Right lobe of liver (tissue), 6 donors: ENCODE results near the gene AFAP1. TPM values are rescaled to one million over a fixed set of nuclear protein-coding genes. Genes with fewer than 3 reads are reported as not detected.

Experiments used
- ATAC-seq, 4 donors: fragments of 200-7000 bp; cut with Tn5 transposase; one replicate each; pipeline ENCODE4 v1.9.1; 2020; ENCODE audit warnings: mild to moderate bottlenecking in 4 of 4, moderate library complexity in 4 of 4
- DNase-seq, 3 donors: peaks; one replicate each; pipeline ENCODE4 v3.0.0-alpha.2; 2020
- H3K27ac ChIP-seq, 3 donors: fragments of 200-600 bp; one replicate each; pipeline ENCODE4 v1.8.0; 2022
- H3K27me3 ChIP-seq, 2 donors: fragments of 200-600 bp; one replicate each; pipeline ENCODE4 v1.8.0; 2022
- H3K36me3 ChIP-seq, 4 donors: fragments of 200-600 bp; sonication (generic) in 1 of 4; one replicate each; pipeline versions ENCODE4 v1.5.1 to v1.8.0; 2017 to 2022; ENCODE audit warnings: control low read depth in 1 of 4
- H3K4me1 ChIP-seq, 4 donors: fragments of 200-600 bp; sonication (generic) in 1 of 4; one replicate each; pipeline versions ENCODE4 v1.5.1 to v1.8.0; 2017 to 2022; ENCODE audit warnings: control low read depth in 1 of 4
- H3K4me3 ChIP-seq, 3 donors: fragments of 200-600 bp; one replicate each; pipeline ENCODE4 v1.8.0; 2022
- H3K9me3 ChIP-seq, 4 donors: fragments of 200-600 bp; sonication (generic) in 1 of 4; one replicate each; pipeline versions ENCODE4 v1.5.1 to v1.8.0; 2017 to 2022; ENCODE audit warnings: control low read depth in 1 of 4
- POLR2A ChIP-seq: fragments of 450-650 bp; IDR thresholded peaks from one replicate; pipeline ENCODE4 v1.6.1; 2017; ENCODE audit warnings: antibody characterized with exemption, mild to moderate bottlenecking
- WGBS: methylation state at CpG from one replicate; pipeline ENCODE4 v1.1.6; 2018; ENCODE audit warnings: low coverage, low lambda C conversion rate; ENCODE audit not compliant: insufficient coverage; ENCODE audit errors: missing lambda C conversion rate; 5-methylcytosine and 5-hydroxymethylcytosine counted together
- intact Hi-C, 2 donors: fragments of 100-400 bp; cut with DNase I; formaldehyde crosslinking; loops; one replicate each; pipeline versions ENCODE4 v1.11.2 to v1.14.1; 2022
- total RNA-seq, 6 experiments: library from RNA; depleted of rRNA in 2 of 6; stranded (reverse); fragments of >200 nt in 2 of 6; fragmentation: NEBNext Ultra II Directional in 3 of 6; extraction: Animal tissue kit (Norgen Biotek cat#: 25700) in 3 of 6; gene quantifications; one replicate each; pipeline versions ENCODE4 v1.1.0 to v1.2.4, GENCODE V29; 2016 to 2023
- TF ChIP-seq, protein P1 (sequence below), 4 donors: fragments of 200-600 bp in 3 of 4; fragments of 450-650 bp in 1 of 4; IDR thresholded peaks; one replicate each; pipeline versions ENCODE4 v1.5.1 to v1.8.0; 2016 to 2022; ENCODE audit warnings: antibody characterized with exemption in 4 of 4, mild to moderate bottlenecking in 2 of 4
- donor health status: DM: no; HTN: yes; CAD: no.
- donor health status: DM: no; HTN: no; CAD: no.
- donor health status: DM: no; HTN: no; CAD: no.
- donor health status: DM: no; HTN: yes; CAD: no.
- donor health status: DM: no; HTN: yes; CAD: no.

AFAP1 gene
- total RNA-seq, 6 experiments from 2014 or later, result 0.95 to 3.1 (median 1.9) TPM

DNA sequence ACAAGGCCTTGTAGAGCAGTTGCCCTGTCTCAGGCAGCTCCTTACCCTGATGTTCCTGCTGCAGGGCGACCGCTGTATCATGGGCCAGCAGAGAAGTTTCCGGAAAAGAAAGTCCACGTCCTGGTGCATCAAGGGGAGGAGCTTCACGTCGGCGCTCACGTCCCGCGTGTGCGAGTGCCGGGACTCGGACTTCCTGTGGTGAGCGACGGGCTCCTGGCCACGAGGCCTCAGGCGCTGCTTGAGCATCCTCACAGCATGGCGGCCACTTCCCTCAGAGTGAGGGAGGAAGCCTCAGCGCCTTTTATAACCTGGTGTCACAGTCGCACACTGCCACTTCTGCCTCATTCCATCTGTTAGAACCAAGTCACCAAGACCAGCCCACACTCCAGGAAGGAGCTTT is 225.5 kb downstream of the AFAP1 start:
- Histone ChIP-seq H3K9me3 (no peaks in the 10 kb centered on the region), H3K27me3 (no peaks in the 10 kb centered on the region), H3K4me3 (no peak overlapping the region), H3K36me3 (no peaks in the 10 kb centered on the region), H3K27ac (no peak overlapping the region), H3K4me1 (no peaks in the 10 kb centered on the region)
- ATAC-seq, result no peak
- intact Hi-C loops, result loop anchor here in 1 of 2 donors (10.0 kb wide), 1 partner anchor 249 kb away; no protein-coding TSS in a partner anchor
- WGBS, result no CpG with 5 or more reads among the region's 20 CpGs
- TF ChIP-seq, protein P1, sequence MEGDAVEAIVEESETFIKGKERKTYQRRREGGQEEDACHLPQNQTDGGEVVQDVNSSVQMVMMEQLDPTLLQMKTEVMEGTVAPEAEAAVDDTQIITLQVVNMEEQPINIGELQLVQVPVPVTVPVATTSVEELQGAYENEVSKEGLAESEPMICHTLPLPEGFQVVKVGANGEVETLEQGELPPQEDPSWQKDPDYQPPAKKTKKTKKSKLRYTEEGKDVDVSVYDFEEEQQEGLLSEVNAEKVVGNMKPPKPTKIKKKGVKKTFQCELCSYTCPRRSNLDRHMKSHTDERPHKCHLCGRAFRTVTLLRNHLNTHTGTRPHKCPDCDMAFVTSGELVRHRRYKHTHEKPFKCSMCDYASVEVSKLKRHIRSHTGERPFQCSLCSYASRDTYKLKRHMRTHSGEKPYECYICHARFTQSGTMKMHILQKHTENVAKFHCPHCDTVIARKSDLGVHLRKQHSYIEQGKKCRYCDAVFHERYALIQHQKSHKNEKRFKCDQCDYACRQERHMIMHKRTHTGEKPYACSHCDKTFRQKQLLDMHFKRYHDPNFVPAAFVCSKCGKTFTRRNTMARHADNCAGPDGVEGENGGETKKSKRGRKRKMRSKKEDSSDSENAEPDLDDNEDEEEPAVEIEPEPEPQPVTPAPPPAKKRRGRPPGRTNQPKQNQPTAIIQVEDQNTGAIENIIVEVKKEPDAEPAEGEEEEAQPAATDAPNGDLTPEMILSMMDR (IDR thresholded peaks at IDR 0.05), result no peak
- no peak for TF ChIP-seq POLR2A
- no peak for DNase-seq

DNA sequence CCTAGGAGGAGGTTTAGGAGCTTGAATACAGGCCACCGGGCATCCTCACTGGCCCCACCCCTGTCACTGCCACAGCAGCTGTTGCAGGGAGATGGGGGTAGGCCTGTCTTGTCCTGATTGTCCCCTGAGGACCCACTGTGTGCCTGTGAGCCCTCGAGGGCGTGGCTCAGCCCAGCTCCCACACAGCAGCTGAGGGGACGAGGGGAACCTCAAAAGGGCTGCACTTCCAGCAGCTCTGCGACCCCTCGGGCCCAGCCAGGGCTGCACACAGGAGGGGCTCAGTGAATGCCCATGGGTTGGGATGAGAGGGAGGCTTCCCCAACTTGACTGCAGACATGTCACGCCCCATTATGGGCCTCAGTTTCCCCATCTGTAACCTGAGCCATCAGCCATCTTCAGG is 225.9 kb downstream of the AFAP1 start:
- H3K27ac ChIP-seq, result no peak overlapping the region
- intact Hi-C loops, result loop anchor here in 1 of 2 donors (10.0 kb wide), 1 partner anchor 249 kb away; no protein-coding TSS in a partner anchor
- DNase-seq, result no peak
- ATAC-seq, result no peak
- no peaks in the 10 kb centered on the region for H3K4me1 ChIP-seq
- H3K27me3 ChIP-seq, result no peaks in the 10 kb centered on the region
- no peaks in the 10 kb centered on the region for H3K9me3 ChIP-seq
- TF ChIP-seq, protein P1 (IDR thresholded peaks at IDR 0.05), result no peak
- no peak for TF ChIP-seq POLR2A
- H3K4me3 ChIP-seq, result no peak overlapping the region
- H3K36me3 ChIP-seq, result no peaks in the 10 kb centered on the region
- WGBS, result no CpG with 5 or more reads among the region's 7 CpGs

DNA sequence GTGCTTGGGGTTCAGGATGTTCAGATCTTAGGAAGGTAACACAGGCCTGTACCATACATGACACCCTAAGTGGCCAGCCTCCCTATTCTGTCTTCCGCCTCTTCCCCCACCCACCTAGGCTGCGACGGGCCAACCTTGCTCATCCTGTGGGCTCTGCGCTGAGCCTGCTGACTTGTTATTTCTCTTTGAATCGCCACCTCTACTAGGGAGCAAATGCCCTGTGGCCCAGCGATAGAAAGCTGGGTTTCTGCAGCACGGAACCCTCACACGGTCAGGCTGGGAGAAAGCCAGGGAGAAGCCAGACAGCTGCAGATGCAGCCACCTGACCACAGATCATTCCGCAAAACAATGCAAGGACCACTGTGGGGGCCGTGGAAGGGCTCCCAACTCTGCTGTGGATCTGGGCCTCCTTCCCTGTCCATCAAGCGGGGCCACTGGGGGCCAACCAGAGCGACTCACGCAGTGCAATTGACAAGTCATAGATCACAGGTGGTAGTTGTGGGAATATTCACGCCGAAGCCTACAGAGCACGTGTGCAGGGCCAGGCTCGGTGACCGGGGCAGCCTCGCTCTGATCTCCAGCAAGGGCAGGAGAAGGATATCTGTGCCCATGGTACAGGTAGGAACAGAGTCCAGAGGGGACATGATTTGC is 227.5 kb downstream of the AFAP1 start:
- no peaks in the 10 kb centered on the region for H3K36me3 ChIP-seq
- intact Hi-C loops, result loop anchor here in 1 of 2 donors (10.0 kb wide), 1 partner anchor 247 kb away; no protein-coding TSS in a partner anchor
- no peaks in the 10 kb centered on the region for H3K27me3 ChIP-seq
- no peak overlapping the region for H3K4me3 ChIP-seq
- no peaks in the 10 kb centered on the region for H3K9me3 ChIP-seq
- TF ChIP-seq, protein P1 (IDR thresholded peaks at IDR 0.05), result no peak
- no peak for TF ChIP-seq POLR2A
- WGBS, result 95% methylated on average over 4 of the region's 19 CpGs
- no peak overlapping the region for H3K27ac ChIP-seq
- DNase-seq, result no peak
- no peak for ATAC-seq
- H3K4me1 ChIP-seq, result no peaks in the 10 kb centered on the region

DNA sequence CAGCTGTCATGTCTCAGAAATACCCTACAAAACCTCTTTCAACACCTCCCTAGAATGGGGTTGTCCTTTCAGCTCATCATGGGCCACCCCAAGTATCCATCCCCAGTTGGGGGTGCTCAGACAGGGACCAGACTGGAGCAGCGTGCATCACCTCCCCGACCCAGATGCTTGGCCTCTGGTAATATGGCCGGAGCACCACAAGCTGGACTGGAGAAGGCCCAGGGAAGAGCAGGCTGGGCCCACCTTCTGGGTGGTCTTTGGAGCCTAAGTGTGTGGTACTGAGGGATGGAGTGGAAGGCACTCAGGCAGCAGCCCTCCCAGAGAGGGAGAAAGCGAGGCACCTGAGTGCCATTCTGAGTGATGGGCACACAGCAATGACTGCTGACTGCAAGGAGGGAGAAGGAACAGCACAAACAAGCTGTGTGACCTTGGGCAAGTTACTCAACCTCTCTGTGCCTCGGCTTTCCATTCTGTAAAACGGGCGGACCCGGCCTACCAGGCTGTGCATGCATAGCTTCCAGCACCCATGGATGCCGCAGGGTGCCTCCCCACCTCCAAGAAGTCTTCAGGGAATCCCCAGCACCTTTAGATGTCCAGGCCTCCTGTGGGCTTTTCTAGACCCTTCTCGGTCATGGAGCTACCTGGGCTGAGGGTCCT is 228.2 kb downstream of the AFAP1 start:
- intact Hi-C loops, result loop anchor here in 1 of 2 donors (10.0 kb wide), 1 partner anchor 247 kb away; no protein-coding TSS in a partner anchor
- no peaks in the 10 kb centered on the region for H3K4me1 ChIP-seq
- H3K27ac ChIP-seq, result no peak overlapping the region
- H3K27me3 ChIP-seq, result no peaks in the 10 kb centered on the region
- H3K36me3 ChIP-seq, result no peaks in the 10 kb centered on the region
- TF ChIP-seq POLR2A, result no peak
- TF ChIP-seq, protein P1 (IDR thresholded peaks at IDR 0.05), result no peak
- no peak overlapping the region for H3K4me3 ChIP-seq
- no peak for DNase-seq
- WGBS, result 93% methylated on average over 5 of the region's 10 CpGs
- H3K9me3 ChIP-seq, result no peaks in the 10 kb centered on the region
- ATAC-seq, result no peak
